OCI-LY1 (cell line): ENCODE measurements around the gene UBASH3B.
"Not testable (repeated sequence)": the region's sequence is repeated elsewhere in the genome, so short reads cannot be mapped to it uniquely, and the experiment has no call there.

Source experiments
- H2AFZ ChIP-seq: fragments of 200-600 bp; sonication (generic), shearing (Covaris generic); 2 replicates; pipeline ENCODE4 v1.6.0; 2014; ENCODE audit warnings: antibody characterized with exemption, mild to moderate bottlenecking, low read length
- H3F3A ChIP-seq: fragments of 200-600 bp; sonication (generic), shearing (Covaris generic); 2 replicates; pipeline ENCODE4 v1.6.0; 2014; ENCODE audit warnings: mild to moderate bottlenecking, antibody characterized with exemption, low read length, moderate library complexity; ENCODE audit not compliant: insufficient read depth
- H3K27ac ChIP-seq: fragments of 200-600 bp; sonication (generic); 2 replicates; pipeline ENCODE4 v1.5.1; 2014; ENCODE audit warnings: low read length, mixed run types, mild to moderate bottlenecking, low read depth; ENCODE audit not compliant: poor library complexity, severe bottlenecking
- H3K27me3 ChIP-seq: fragments of 200-600 bp; sonication (generic); 2 replicates; pipeline ENCODE4 v1.6.0; 2014; ENCODE audit warnings: antibody characterized with exemption, mild to moderate bottlenecking, low read length, moderate library complexity; ENCODE audit not compliant: insufficient read depth
- H3K36me3 ChIP-seq: fragments of 200-600 bp; sonication (generic); 2 replicates; pipeline ENCODE4 v1.6.1; 2014; ENCODE audit warnings: mild to moderate bottlenecking, antibody characterized with exemption, low read length, moderate library complexity, mixed read lengths; ENCODE audit not compliant: insufficient read depth
- H3K4me1 ChIP-seq: fragments of 200-600 bp; sonication (generic); 2 replicates; pipeline ENCODE4 v1.5.1; 2014; ENCODE audit warnings: mild to moderate bottlenecking, low read length, moderate library complexity; ENCODE audit not compliant: insufficient read depth, severe bottlenecking
- H3K4me2 ChIP-seq: fragments of 200-600 bp; sonication (generic), shearing (Covaris generic); 2 replicates; pipeline ENCODE4 v1.6.1; 2014; ENCODE audit warnings: low read length
- H3K4me3 ChIP-seq: fragments of 200-600 bp; sonication (generic); 2 replicates; pipeline ENCODE4 v1.5.1; 2014; ENCODE audit warnings: low read length, low read depth, mild to moderate bottlenecking, mixed read lengths; ENCODE audit not compliant: poor library complexity, severe bottlenecking
- H3K79me2 ChIP-seq: fragments of 200-600 bp; shearing (Covaris generic); 2 replicates; pipeline ENCODE4 v1.6.1; 2016; ENCODE audit warnings: mixed run types, low read length, mixed read lengths; ENCODE audit not compliant: insufficient read depth
- H3K9ac ChIP-seq: fragments of 200-600 bp; sonication (generic), shearing (Covaris generic); 2 replicates; pipeline ENCODE4 v1.6.1; 2014; ENCODE audit warnings: mild to moderate bottlenecking, low read length, mixed read lengths
- H3K9me2 ChIP-seq: fragments of 200-600 bp; sonication (generic), shearing (Covaris generic); 2 replicates; pipeline ENCODE4 v1.6.1; 2014; ENCODE audit warnings: low read depth, mild to moderate bottlenecking, low read length, mixed read lengths
- H3K9me3 ChIP-seq: fragments of 200-600 bp; shearing (Covaris generic); 2 replicates; pipeline ENCODE4 v1.6.1; 2014; ENCODE audit warnings: low read length, mixed read lengths
- H4K20me1 ChIP-seq: fragments of 200-600 bp; sonication (generic), shearing (Covaris generic); 2 replicates; pipeline ENCODE4 v1.6.0; 2016; ENCODE audit warnings: mild to moderate bottlenecking, low read length; ENCODE audit not compliant: insufficient read depth
- CTCF ChIP-seq: fragments of 200-600 bp; sonication (generic), shearing (Covaris generic); IDR thresholded peaks from 2 replicates; pipeline ENCODE4 v1.5.1; 2017; ENCODE audit warnings: mild to moderate bottlenecking, antibody characterized with exemption, low read length, moderate library complexity, mixed read lengths
- EZH2 ChIP-seq: fragments of 200-600 bp; sonication (generic), shearing (Covaris generic); IDR thresholded peaks from 2 replicates; pipeline ENCODE4 v1.8.0; 2017; ENCODE audit warnings: borderline replicate concordance, mixed run types, mild to moderate bottlenecking, antibody characterized with exemption, low read length, moderate library complexity, mixed read lengths

UBASH3B gene

DNA sequence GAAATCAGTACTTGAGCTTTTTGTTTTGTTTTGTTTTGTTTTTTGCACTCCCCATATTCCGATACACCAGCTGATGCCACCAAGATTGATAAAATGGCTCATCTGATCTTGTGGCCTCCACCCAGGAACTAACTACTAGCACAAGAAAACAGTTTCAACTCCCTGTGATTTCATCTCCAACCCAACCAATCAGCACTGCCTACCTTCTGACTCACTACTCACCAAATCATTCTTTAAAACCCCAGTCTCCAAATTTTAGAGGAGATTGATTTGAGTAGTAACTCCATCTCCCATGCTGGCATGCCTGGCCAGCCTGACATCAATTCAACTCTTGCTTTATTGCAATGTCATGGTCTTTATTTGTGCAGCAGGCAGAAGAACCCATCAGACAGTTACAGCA lies 166.7 kb downstream of the UBASH3B start:
- Histone ChIP-seq H4K20me1 (no peaks in the 10 kb centered on the region), H3K36me3 (no peaks in the 10 kb centered on the region; the same call in 1 of the 2 replicates)
- TF ChIP-seq EZH2 (no peak), CTCF (no peak)

GRCh38 chr11:122823564-122823963 lies 168.0 kb downstream of the UBASH3B start:
- no peaks in the 10 kb centered on the region for H3F3A ChIP-seq
- no peaks in the 10 kb centered on the region; the same call in 1 of the 2 replicates for H3K36me3 ChIP-seq
- no peaks in the 10 kb centered on the region for H3K9me2 ChIP-seq
- no peaks in the 10 kb centered on the region for H3K4me1 ChIP-seq
- TF ChIP-seq CTCF: no peak
- TF ChIP-seq EZH2: no peak
- no peak overlapping the region for H3K27ac ChIP-seq
- H3K9ac ChIP-seq: no peak overlapping the region
- H3K9me3 ChIP-seq: no peaks in the 10 kb centered on the region
- H3K27me3 ChIP-seq: no peaks in the 10 kb centered on the region
- no peak overlapping the region for H3K4me2 ChIP-seq
- H3K79me2 ChIP-seq: no peaks in the 10 kb centered on the region
- H4K20me1 ChIP-seq: no peaks in the 10 kb centered on the region
- H3K4me3 ChIP-seq: no peak overlapping the region
- H2AFZ ChIP-seq: no peak overlapping the region

More for the DNA sequence above, 166.7 kb downstream of the UBASH3B start:
- no peak overlapping the region for H3K4me3 ChIP-seq
- H3K9me3 ChIP-seq: no peaks in the 10 kb centered on the region
- H3K4me2 ChIP-seq: no peak overlapping the region
- H3K27ac ChIP-seq: no peak overlapping the region
- no peaks in the 10 kb centered on the region for H3F3A ChIP-seq
- no peak overlapping the region for H2AFZ ChIP-seq
- no peaks in the 10 kb centered on the region for H3K27me3 ChIP-seq
- H3K9me2 ChIP-seq: no peaks in the 10 kb centered on the region
- H3K9ac ChIP-seq: no peak overlapping the region
- H3K4me1 ChIP-seq: no peaks in the 10 kb centered on the region
- no peaks in the 10 kb centered on the region for H3K79me2 ChIP-seq

DNA sequence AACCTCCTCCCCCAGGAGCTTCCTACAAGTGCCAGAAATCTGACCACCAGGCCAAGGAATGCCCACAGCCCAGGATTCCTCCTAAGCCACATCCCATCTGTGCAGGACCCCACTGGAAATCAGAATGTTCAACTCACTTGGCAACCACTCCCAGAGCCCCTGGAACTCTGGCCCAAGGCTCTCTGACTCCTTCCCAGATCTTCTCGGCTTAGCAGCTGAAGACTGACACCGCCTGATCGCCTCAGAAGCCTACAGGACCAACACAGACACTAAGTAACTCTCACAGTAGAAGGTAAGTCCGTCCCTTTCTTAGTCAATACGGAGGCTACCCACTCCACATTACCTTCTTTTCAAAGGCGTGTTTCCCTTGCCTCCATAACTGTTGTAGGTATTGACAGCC lies 173.8 kb downstream of the UBASH3B start:
- not testable (repeated sequence) for H3K9me2 ChIP-seq, H3F3A ChIP-seq, H3K4me3 ChIP-seq, H4K20me1 ChIP-seq, H3K4me1 ChIP-seq, H3K79me2 ChIP-seq, H3K9me3 ChIP-seq, H3K27me3 ChIP-seq, H3K4me2 ChIP-seq, H3K36me3 ChIP-seq, H3K9ac ChIP-seq, H3K27ac ChIP-seq, H2AFZ ChIP-seq

DNA sequence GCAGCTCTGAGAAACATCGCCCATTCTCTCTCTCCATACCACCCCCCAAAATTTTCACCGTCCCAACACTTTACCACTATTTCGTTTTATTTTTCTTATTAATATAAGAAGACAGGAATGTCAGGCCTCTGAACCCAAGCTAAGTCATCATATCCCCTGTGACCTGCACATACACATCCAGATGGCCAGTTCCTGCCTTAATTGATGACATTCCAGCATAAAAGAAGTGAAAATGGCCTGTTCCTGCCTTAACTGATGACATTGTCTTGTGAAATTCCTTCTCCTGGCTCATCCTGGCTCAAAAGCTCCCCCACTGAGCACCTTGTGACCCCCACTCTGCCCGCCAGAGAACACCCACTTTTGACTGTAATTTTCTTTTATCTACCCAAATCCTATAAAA lies 176.8 kb downstream of the UBASH3B start:
- not testable (repeated sequence) for H2AFZ ChIP-seq, H3F3A ChIP-seq, H3K9ac ChIP-seq, H3K27me3 ChIP-seq, H3K9me2 ChIP-seq, H3K79me2 ChIP-seq, H3K4me3 ChIP-seq, H4K20me1 ChIP-seq, H3K27ac ChIP-seq, H3K9me3 ChIP-seq, H3K36me3 ChIP-seq, H3K4me2 ChIP-seq
- peaks cover 13% of the 10 kb centered on the region for H3K4me1 ChIP-seq
